Ureter (tissue), 1 donor: ENCODE measurements around the gene CLIP2. TPM values are rescaled to one million over a fixed set of nuclear protein-coding genes. Genes with fewer than 3 reads are reported as not detected.
"Not testable (repeated sequence)": the region's sequence is repeated elsewhere in the genome, so short reads cannot be mapped to it uniquely, and the experiment has no call there.

Experiments
- DNase-seq: peaks from one replicate; pipeline ENCODE4 v3.0.0-alpha.2; 2020; ENCODE audit warnings: low spot score
- total RNA-seq: library from RNA; stranded (reverse); gene quantifications from one replicate; pipeline ENCODE4 v1.2.4, GENCODE V29; 2023
- donor health status: DM: yes; HTN: yes; CAD: no.

CLIP2 gene
- total RNA-seq, 1 donor from 2014 or later = 20.0 TPM

DNA sequence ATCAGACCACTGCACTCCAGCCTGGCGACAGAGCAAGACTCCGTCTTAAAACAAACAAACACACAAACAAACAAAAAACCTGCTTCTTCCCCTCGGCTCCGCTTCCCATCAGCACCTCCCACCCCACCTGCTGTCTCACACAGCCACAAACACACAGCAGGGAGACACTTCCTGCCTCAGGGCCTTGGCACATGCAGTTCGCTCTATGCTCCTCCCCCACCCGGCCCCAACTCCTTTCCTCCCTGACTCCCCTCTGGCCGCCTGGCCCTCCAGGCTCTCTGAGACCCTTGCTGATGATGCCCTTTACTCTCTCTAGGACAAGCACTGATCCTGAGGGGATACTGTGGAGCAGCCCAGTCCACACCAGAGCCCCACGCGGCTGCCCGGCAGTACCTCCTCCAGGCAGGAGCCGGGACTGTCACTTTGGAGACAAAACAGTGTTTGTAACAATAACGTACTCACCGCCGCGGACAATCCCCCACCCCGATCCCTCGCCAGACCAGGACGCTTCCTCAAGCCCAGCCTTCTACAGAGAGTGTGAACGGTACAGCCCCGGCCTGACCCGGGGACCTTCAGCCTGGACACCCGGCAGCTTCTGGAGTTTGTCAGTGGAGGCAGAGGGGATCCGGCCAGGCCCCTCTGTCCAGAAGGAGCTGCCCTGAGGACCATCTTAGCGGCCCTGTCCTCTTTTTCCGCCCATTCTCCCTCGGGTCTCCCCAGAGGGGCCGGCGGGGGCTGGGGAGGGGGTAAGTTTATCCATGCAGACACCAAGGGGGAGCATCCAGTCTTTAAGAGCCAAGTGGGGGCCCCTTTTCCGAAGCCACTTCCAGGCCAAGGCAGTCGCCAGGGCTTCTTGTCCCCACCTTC lies 114.5 kb downstream of the CLIP2 start:
- DNase-seq = no peak

DNA sequence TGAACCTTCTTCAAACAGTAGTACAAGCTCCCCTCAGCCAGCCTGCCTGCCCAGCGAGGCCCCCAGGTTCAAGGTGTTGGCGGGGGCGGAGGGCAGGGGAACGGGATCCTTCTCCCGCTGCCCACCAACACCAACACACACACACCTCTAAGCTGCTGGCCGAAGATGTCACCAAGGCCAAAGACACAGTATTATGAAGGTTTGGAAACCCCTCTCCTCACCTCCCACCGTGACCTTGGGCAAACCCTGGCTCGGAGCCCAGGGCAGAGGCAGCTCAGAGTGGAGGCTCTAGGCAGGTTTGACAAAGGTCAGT lies 115.1 kb downstream of the CLIP2 start:
- DNase-seq = no peak

GRCh38 chr7:74404741-74405140 lies 115.5 kb downstream of the CLIP2 start:
- DNase-seq = no peak

DNA sequence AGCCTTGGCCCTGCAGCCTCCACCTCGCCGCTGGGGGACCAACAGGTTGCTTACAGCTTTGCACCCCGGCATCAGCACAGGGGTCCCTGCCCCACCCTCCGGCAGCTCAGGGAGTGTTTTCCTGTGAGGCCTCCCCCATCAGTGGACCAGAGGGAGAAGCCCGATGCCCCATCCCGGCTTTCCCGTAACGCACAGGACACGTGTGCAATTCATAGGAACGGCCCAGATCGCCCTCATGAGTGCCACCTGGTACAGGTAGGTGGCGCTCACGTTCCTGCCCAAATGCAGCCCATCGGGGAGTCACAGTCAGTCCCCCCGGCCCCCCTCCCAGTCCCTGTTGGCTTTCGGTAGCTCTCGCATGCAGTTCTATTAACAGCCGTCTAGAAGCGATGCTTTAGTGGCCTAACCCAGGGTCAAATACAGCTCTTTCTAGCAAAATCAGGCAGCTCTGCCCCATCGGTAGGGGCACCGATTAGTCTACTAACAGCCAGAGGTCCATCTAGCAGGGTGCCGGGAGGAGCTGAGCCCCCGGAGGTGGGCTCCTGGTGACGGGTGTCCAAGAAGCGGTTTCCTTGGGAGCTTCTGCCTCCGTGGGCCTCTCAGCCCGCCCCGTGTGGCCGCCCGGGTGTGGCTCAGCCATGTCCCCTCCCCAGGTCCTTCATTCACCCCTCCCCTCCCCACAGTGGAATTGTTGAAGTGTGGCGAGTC lies 116.1 kb downstream of the CLIP2 start:
- no peak for DNase-seq

DNA sequence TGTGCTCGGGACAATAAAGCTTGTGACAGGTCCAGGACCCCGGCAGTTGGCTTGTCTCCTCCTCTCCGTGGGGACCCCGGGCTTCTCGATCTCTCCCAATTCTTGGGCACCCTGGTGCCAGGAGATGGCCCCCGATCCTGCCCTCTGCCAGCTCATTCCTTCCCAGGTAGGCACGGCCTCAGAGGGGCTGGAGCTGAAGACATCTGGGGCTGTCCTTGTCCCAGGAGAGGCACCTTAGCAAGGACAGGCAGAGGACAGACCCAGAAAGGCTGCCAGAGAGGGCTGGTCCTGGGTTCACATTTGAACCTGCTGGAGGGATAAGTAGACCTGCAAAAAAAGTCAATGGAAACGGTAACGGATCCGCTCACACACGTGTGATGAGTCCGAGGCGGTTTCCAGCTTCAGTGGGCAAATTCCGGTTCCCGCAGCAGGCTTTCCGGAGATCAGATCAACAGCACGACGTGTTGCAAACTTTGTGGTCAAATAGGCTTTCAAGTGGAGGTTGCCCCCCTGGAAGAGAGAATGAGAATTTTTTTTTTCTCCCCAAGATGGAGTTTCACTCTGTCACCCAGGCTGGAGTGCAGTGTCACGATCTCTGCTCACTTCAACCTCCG lies 116.8 kb downstream of the CLIP2 start:
- DNase-seq = no peak

GRCh38 chr7:74407958-74408357 lies 118.8 kb downstream of the CLIP2 start:
- DNase-seq = no peak

GRCh38 chr7:74409571-74409970 lies 120.4 kb downstream of the CLIP2 start:
- no peak for DNase-seq

- DNase-seq = no peak
These were observed 121.6 kb downstream of the CLIP2 start for GRCh38 chr7:74410772-74411171.

GRCh38 chr7:74411571-74411970 lies 122.4 kb downstream of the CLIP2 start:
- DNase-seq = not testable (repeated sequence)

DNA sequence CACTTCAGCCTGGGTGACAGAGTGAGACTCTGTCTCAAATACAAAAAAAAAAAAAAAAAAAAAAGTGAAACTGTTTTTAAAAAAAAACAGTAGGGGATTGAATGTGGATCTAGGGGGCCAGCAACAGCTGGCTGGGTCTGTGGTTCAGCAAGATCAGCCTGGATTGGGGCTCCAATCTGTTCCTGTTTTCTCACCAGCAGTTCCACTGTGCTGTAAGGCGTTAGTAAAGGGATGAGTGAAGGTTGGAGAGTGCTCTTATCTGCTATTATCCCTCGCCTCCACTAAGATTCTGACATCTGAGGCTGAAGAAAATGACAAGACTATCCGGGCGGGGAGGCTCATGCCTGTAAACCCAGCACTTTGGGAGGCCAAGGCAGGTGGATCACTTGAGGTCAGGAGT lies 122.8 kb downstream of the CLIP2 start:
- no peak for DNase-seq

DNA sequence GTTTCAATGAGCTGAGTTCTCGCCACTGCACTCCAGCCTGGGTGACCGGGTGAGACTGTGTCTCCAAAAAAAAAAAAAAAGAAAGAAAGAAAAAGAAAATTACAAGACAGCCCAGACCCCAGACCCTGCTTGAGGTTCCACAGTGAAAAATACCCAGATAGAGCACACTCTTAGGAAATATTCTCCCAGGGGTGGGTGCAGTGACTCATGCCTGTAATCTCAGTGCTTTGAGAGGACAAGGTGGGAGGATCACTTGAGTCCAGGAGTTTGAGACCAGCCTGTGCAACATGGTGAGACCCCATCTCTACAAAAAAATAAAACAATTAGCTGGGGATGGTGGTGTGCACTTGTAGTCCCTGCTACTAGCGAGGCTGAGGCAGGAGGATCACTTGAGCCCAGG lies 123.4 kb downstream of the CLIP2 start:
- DNase-seq = no peak

DNA sequence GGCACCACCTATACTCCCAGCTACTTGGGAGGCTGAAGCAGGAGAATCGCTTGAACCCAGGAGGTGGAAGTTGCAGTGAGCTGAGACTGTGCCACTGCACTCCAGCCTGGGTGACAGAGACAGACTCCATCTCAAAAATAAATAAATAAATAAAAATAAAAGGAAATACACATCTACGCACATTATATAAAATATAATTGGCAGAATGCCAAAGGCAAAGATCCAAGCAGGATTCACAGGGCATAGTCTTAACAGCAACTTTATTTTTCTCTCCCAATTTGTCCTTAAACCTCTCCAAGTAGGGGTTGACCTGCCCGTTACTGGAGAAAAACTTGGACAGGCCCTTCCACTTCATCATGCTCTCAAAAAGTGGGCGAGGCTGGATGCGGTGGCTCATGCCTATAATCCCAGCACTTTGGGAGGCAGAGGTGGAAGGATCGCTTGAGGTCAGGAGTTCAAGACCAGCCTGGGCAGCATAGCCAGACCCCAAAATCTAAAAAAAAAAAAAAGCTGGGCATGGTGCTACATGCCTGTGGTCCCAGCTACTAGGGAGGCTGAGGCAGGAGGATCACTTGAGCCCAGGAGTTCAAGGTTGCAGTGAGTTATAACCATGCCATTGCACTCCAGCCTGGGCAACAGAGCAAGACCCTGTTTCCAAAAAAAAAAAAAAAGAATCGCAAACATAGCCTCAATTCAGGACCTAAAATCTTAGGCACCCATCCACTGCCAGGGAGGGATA lies 125.6 kb downstream of the CLIP2 start:
- DNase-seq = not testable (repeated sequence)

DNA sequence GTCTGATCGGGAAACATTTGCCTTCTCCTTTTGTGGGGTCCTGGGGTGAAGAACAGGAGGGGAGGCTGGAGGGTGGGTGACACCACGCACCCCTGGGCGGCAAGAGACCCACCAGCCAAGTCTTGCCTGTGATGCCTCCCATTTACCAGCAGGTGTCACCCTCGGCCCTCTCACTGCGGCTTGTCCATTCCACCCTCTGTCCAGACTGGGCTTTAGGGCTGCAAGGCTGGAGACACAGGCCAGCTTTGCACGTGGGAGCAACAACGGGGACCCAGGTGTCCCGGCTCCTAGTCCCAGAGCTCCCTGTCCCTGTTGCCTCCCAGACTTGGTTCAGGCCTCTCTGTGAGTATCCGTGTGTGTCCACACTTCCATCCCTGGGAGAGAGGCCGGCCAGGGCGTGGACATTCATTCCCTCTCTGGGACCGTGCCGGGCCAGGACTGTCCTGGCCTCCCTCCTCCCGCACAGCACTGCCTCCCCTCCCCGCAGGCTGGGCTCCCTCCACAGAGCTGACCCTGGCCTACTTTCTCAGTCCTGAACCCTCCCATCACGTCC lies 128.3 kb downstream of the CLIP2 start:
- peak; percentile 78 for DNase-seq

GRCh38 chr7:74418076-74418475 lies 128.9 kb downstream of the CLIP2 start:
- DNase-seq = no peak

DNA sequence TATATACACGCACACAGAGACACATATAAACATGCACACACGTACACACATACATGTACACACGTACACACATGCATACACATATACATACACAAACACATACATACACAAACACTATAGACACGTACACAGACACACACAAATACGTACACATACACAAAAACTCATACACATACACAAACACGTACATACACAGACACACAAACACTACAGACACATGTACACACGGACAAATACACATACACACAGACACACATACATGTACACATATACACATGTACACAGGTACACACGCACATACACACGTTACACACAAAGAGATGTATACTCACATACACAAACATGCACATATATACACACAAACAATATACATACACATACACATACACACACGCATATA lies 129.3 kb downstream of the CLIP2 start:
- DNase-seq = no peak

GRCh38 chr7:74419232-74419631 lies 130.0 kb downstream of the CLIP2 start:
- not testable (repeated sequence) for DNase-seq

DNA sequence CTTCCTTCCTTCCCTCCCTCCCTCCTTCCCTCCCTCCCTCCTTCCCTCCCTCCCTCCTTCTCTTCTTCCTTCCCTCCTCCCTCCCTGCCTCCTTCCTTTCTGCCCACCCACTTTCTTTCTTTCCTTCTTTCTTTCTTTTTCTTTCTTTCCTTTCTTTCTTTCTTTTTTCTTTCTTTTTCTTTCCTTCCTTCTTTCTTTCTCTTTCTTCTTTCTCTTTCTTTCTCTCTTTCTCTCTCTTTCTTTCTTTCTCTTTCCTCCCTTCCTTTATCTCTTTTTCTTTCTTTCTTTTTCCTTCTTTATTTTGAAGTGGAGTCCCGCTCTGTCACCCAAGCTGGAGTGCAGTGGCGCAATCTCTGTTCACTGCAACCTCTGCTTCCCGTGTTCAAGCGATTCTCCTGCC lies 130.8 kb downstream of the CLIP2 start:
- no peak for DNase-seq

DNA sequence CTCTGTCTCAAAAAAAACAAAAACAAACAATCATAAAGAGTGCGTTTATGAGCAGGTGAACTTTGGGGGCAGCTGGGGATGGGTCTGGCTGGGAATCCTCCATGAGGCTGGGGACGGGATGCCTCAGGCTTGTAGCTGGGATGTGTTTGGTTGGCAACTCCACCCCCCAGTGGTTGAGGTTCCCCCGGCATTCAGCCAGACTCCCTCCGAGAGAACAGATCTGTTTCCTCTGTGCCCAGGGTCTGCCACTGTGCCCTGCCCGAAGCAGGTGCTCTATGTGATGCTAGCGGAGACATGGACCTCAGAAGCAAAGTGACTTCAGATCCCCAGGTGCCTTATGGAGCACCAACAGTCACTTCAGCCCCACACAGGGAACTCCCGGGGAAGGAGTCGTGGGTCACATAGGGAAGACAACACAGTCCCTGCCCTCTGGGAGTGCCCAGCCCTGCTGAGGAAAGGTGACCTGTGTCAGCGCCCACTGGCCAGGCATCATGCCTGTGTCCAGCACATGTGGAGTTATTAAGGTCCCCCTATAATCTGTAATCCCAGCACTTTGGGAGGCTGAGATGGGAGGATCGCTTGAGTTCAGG lies 135.2 kb downstream of the CLIP2 start:
- no peak for DNase-seq

- no peak for DNase-seq
These were observed 138.8 kb downstream of the CLIP2 start for GRCh38 chr7:74428023-74428422.

DNA sequence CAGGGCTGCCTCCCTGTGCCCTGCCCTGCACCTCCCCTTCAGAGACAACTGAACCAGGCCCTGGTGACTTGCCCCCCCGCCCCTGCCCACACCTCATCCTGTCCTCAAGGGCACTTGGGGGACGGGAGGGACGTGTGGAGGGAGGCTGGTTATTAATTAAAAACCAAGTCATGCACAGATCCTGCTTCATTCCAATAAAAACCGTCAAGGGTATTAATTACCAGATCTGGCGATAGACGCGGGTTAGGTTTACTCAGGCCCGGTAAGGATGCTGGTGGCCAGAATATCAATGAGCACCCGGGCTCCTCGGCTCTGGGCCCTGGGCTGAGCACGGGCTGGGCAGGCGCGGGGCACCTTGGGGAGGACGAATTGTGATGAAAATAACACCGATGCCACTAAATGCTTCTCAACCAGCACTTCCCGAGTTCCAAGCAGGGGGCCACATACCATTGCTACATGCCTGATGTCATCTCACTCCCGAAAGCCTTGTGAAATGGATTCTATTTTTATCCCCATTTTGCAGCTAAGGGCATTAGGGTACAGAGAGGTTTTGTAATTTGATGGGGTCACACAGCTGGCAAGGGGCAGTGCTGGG lies 140.0 kb downstream of the CLIP2 start:
- no peak for DNase-seq

- DNase-seq = not testable (repeated sequence)
These were observed 141.2 kb downstream of the CLIP2 start for GRCh38 chr7:74430409-74430808.
